ENCODE results near the gene AAR2. TPM values are rescaled to one million over a fixed set of nuclear protein-coding genes. Genes with fewer than 3 reads are reported as not detected.

Gene AAR2
- total RNA-seq (18.2 TPM), polyA plus RNA-seq (46.2 TPM)

DNA sequence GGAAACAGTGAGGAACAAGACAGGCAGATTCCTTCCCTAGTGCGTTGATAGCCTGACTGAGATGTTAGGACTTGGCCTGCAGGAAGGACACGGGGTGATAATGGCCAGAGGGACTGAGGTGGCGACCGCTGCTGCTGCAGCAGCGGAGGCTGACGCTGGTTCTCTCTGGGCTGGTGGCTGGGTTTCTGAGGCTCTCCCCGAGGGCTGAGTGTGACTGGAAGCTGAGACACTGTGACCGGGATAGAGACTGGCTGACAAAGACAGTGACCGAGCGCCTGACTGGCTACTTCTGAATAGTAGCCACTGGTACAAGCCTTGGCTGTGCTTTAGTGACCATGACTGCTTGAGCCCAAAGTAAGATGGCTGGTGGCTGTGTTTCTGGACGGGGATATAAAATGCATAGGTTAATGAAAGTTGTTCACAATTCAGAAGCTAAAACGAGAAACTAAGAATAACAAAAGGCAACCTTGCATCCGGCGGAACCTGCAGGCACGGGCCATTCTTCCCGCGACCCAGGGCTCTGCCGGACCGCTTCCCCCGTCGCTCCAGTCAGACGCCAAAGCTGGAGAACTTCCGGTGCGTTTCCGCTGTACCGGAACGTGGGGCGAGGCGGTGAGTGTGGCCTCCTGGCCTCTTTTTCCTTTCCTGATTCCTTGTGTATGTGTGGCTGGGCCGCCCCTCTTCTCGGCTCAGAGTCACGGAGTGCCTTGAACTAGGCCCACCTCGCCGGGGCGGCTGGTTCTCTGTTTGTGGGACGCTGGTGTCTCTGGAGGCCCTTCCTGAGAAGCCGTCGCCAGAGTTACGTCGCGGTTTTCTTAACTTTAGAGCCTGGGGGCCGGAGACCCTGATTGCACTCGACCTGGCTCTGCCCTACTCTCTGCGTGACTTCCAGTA lies at the start of gene AAR2:
AAR2 (plus strand) TSS at position 587 of the 894 bp plus-strand sequence. CDS start 3,391 bp downstream, outside the sequence.
- WGBS: 14% methylated on average over 44 of the region's 44 CpGs
- DNase-seq (ENCODE audit: extremely low spot score): peak; percentile 23
- H3K4me3 ChIP-seq (ENCODE audit: low read depth, low read length): peak within 1 kb of the TSS; percentile 89
- H3K27ac ChIP-seq (ENCODE audit: low read depth): peak within 1 kb of the TSS; percentile 27
- no peaks in the 10 kb centered on the region for H3K4me1 ChIP-seq (ENCODE audit: insufficient read depth)
- H3K36me3 ChIP-seq (ENCODE audit: insufficient read depth): peaks cover 3% of the 10 kb centered on the region

- no peaks in the 10 kb centered on the region for H3K4me1 ChIP-seq (ENCODE audit: insufficient read depth)
- WGBS: 91% methylated on average over 10 of the region's 10 CpGs
- no peak for DNase-seq (ENCODE audit: extremely low spot score)
- H3K27ac ChIP-seq (ENCODE audit: low read depth): no peak overlapping the region
- H3K36me3 ChIP-seq (ENCODE audit: insufficient read depth): peaks cover 3% of the 10 kb centered on the region
- H3K4me3 ChIP-seq (ENCODE audit: low read depth, low read length): no peak overlapping the region
Observed at GRCh38 chr20:36193977-36194712, 42.1 kb upstream of the AAR2 start.

DNA sequence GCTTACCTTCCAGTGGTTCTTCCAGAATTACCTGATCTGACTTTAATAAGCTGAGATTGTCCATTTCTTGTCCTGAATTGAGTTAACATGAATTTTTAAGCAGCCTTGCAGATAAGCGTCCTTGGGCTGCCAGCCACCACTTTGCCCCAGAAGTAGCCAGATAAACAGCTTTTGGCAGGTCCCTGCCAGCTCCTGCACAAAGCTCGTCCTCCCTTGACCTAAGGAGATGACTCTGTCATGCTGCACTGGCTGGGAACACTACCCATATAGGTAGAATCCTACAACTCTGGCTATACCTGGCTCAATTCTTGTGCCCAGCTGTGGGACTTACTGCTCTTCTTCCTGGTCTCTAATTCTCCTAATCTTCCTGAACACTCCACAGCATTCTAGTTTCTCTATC lies 39.6 kb upstream of the AAR2 start:
- Histone ChIP-seq H3K27ac (ENCODE audit: low read depth) (no peak overlapping the region), H3K4me3 (ENCODE audit: low read depth, low read length) (no peak overlapping the region), H3K4me1 (ENCODE audit: insufficient read depth) (no peaks in the 10 kb centered on the region), H3K36me3 (ENCODE audit: insufficient read depth) (no peaks in the 10 kb centered on the region)
- 86% methylated on average over 2 of the region's 2 CpGs for WGBS
- no peak for DNase-seq (ENCODE audit: extremely low spot score)

GRCh38 chr20:36197271-36197670 lies 39.0 kb upstream of the AAR2 start:
- Histone ChIP-seq H3K4me3 (ENCODE audit: low read depth, low read length) (no peak overlapping the region), H3K36me3 (ENCODE audit: insufficient read depth) (no peaks in the 10 kb centered on the region), H3K4me1 (ENCODE audit: insufficient read depth) (no peaks in the 10 kb centered on the region), H3K27ac (ENCODE audit: low read depth) (no peak overlapping the region)
- WGBS: 95% methylated on average over 2 of the region's 2 CpGs
- DNase-seq (ENCODE audit: extremely low spot score): no peak

- no peaks in the 10 kb centered on the region for H3K36me3 ChIP-seq (ENCODE audit: insufficient read depth)
- WGBS: 51% methylated on average over 6 of the region's 6 CpGs
- no peaks in the 10 kb centered on the region for H3K4me1 ChIP-seq (ENCODE audit: insufficient read depth)
- no peak overlapping the region for H3K27ac ChIP-seq (ENCODE audit: low read depth)
- no peak overlapping the region for H3K4me3 ChIP-seq (ENCODE audit: low read depth, low read length)
- peak; percentile 55 for DNase-seq (ENCODE audit: extremely low spot score)
Observed at GRCh38 chr20:36199345-36200257, 36.7 kb upstream of the AAR2 start.

- H3K4me1 ChIP-seq (ENCODE audit: insufficient read depth): no peaks in the 10 kb centered on the region
- no peak for DNase-seq (ENCODE audit: extremely low spot score)
- 86% methylated on average over 1 of the region's 1 CpG for WGBS
- H3K27ac ChIP-seq (ENCODE audit: low read depth): no peak overlapping the region
- no peak overlapping the region for H3K4me3 ChIP-seq (ENCODE audit: low read depth, low read length)
- no peaks in the 10 kb centered on the region for H3K36me3 ChIP-seq (ENCODE audit: insufficient read depth)
Observed at GRCh38 chr20:36200451-36200850, 35.8 kb upstream of the AAR2 start.

DNA sequence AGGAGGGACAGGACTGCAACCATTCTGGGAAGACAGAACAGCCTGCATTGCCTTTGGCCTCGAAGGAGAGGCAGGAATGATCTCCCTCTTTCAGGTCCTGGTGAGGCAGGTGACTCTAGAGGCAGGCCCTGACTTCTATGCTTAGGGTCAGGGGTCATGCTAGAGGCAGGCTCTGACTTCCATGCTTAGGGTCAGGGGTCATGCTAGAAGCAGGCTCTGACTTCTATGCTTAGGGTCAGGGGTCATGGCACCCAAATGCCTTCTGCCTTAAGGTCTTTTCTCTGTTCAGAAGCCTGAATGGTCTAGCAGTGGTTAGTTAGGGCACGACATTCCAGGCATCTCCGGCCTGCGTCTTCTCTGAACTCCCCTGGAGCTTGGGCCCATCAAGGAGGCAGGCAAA lies 35.1 kb upstream of the AAR2 start:
- Histone ChIP-seq H3K27ac (ENCODE audit: low read depth) (no peak overlapping the region), H3K36me3 (ENCODE audit: insufficient read depth) (no peaks in the 10 kb centered on the region), H3K4me1 (ENCODE audit: insufficient read depth) (no peaks in the 10 kb centered on the region), H3K4me3 (ENCODE audit: low read depth, low read length) (no peak overlapping the region)
- WGBS: 94% methylated on average over 4 of the region's 4 CpGs
- DNase-seq (ENCODE audit: extremely low spot score): no peak

- Histone ChIP-seq H3K4me3 (ENCODE audit: low read depth, low read length) (no peak overlapping the region), H3K4me1 (ENCODE audit: insufficient read depth) (no peaks in the 10 kb centered on the region), H3K27ac (ENCODE audit: low read depth) (no peak overlapping the region), H3K36me3 (ENCODE audit: insufficient read depth) (peaks cover 2% of the 10 kb centered on the region)
- no peak for DNase-seq (ENCODE audit: extremely low spot score)
- 41% methylated on average over 18 of the region's 18 CpGs for WGBS
Observed at GRCh38 chr20:36202891-36203338, 33.4 kb upstream of the AAR2 start.

DNA sequence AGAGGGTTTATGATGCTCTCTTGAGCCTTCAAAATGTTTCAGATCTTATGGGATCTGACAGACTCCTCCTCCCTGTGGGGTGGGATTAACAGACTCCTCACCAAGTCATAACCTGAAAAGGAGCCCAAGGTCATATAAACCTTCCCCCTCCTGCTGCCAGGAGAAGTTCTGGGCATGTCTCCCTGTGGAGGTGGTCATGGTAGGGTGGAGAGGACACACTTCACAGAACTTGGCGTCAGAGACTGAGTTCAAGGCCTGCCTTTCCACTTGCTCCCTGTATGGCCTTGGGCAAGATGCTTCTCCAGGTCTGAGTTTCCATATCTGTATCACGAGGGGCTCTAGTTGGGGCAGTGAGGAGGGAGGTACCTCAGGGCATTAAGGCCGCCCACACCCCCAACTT lies 32.4 kb upstream of the AAR2 start:
- H3K4me3 ChIP-seq (ENCODE audit: low read depth, low read length): no peak overlapping the region
- no peaks in the 10 kb centered on the region for H3K4me1 ChIP-seq (ENCODE audit: insufficient read depth)
- H3K36me3 ChIP-seq (ENCODE audit: insufficient read depth): peaks cover 5% of the 10 kb centered on the region
- WGBS: 88% methylated on average over 3 of the region's 3 CpGs
- no peak for DNase-seq (ENCODE audit: extremely low spot score)
- no peak overlapping the region for H3K27ac ChIP-seq (ENCODE audit: low read depth)

DNA sequence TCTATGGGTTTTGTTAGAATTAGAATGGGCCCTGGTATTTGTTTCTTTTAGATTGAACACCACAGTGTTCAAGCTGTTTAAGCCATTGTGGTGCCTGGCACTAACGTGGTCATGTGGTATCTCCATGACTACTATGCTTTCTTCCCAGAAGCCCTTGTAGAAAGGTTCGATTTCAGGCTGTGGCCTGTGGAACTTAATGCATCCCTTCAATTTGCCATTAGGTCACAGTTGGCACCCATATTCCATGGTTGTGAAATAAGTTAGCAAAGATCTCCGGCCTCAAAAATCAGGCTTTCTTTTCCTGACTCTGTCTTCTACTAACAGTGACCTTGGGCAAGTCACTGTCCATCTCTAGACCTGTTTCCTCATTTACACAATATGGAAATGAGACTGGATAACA lies 31.3 kb upstream of the AAR2 start:
- no peak for DNase-seq (ENCODE audit: extremely low spot score)
- Histone ChIP-seq H3K36me3 (ENCODE audit: insufficient read depth) (peaks cover 5% of the 10 kb centered on the region), H3K4me1 (ENCODE audit: insufficient read depth) (no peaks in the 10 kb centered on the region), H3K27ac (ENCODE audit: low read depth) (no peak overlapping the region), H3K4me3 (ENCODE audit: low read depth, low read length) (no peak overlapping the region)
- 87% methylated on average over 3 of the region's 3 CpGs for WGBS

DNA sequence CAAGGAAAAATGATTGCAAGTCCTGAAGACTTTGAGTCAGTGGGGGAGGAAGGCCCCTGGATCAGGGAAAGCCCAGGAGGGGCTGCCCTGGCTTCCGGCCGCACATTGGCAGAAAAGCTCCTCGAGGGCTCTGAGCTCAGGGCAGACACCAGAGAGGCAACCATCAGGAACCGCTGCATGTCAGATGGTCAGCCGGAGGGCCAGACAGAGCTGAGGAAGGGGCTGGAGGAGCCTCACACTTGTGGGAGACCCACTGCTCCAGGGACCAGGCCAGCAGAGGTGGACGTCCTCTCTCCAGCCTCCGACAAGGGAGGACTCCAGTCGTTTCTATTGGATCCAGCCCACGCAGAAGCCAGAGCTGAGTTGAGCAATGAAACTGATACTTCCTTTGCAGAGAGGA lies 30.2 kb upstream of the AAR2 start:
- Histone ChIP-seq H3K36me3 (ENCODE audit: insufficient read depth) (peaks cover 5% of the 10 kb centered on the region), H3K4me1 (ENCODE audit: insufficient read depth) (no peaks in the 10 kb centered on the region), H3K27ac (ENCODE audit: low read depth) (no peak overlapping the region), H3K4me3 (ENCODE audit: low read depth, low read length) (no peak overlapping the region)
- 89% methylated on average over 9 of the region's 9 CpGs for WGBS
- DNase-seq (ENCODE audit: extremely low spot score): no peak

DNA sequence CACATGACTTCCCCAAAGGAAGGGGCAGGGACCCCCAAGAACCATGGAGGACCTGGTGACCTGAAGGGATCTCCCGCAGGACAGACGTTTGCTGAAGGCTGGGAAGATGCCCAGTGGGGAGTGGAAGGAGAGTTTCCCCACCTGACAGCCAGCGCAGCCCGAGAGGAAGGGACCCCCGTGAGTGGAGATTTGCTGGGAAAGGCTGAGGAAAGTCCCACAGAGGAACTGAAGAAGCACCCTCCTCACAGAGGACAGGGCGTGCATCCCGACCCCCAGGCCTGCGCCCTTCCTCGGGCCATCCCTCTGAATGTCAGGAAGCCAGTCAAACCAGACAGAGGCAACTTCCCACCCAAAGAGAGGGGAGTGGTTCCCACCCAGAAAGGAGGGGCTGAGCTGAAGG lies 29.6 kb upstream of the AAR2 start:
- no peak for DNase-seq (ENCODE audit: extremely low spot score)
- H3K36me3 ChIP-seq (ENCODE audit: insufficient read depth): peaks cover 5% of the 10 kb centered on the region
- no peak overlapping the region for H3K4me3 ChIP-seq (ENCODE audit: low read depth, low read length)
- 89% methylated on average over 9 of the region's 9 CpGs for WGBS
- no peak overlapping the region for H3K27ac ChIP-seq (ENCODE audit: low read depth)
- H3K4me1 ChIP-seq (ENCODE audit: insufficient read depth): no peaks in the 10 kb centered on the region

DNA sequence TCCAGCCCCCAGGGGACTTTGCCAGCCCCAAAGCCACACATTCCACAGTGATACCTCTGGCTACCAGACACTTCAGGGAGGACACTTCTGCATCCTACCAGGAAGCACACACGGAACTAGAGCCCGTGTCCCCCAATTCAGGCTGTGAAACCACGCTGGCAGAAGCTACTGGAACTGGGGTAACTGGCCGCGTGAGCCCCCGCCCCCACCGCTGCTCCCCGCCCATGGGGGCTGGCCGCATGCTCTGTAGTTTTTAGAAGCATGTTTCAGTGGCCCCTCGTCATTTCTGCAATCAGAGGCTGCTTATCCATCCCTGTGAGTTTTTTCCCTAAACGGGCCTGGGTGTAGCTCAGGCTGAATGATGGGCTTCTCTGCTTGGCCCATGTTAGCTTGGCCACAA lies 28.7 kb upstream of the AAR2 start:
- 91% methylated on average over 11 of the region's 11 CpGs for WGBS
- no peak for DNase-seq (ENCODE audit: extremely low spot score)
- H3K27ac ChIP-seq (ENCODE audit: low read depth): no peak overlapping the region
- H3K4me3 ChIP-seq (ENCODE audit: low read depth, low read length): no peak overlapping the region
- H3K4me1 ChIP-seq (ENCODE audit: insufficient read depth): no peaks in the 10 kb centered on the region
- H3K36me3 ChIP-seq (ENCODE audit: insufficient read depth): peaks cover 5% of the 10 kb centered on the region
